ENCODE measurements around the gene KRT40. TPM values are rescaled to one million over a fixed set of nuclear protein-coding genes. Genes with fewer than 3 reads are reported as not detected.

KRT40 gene
- total and polyA plus RNA-seq, 12 donors = not detected

DNA sequence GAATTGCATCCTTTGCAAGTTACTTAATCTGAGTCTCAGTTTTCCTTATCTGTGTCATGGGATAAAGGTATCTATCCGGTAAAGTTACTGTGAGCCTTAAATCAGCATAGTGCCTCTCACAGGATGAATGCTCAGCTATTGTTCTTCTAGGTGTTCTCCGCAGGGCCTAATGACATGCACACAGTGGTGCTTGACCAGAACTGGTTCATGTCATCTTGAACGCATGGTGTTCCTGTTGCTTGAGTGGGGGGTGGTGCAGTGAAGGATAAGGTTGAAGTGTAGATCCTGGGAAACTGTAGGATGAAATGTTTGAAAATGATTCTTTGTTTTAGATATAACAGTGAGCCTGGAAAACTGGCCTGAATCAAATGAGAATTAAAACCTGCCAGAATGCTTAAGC is 4.0 kb downstream of the KRT40 start:
- no peaks in the 10 kb centered on the region for H3K4me1 ChIP-seq (replicated peaks in 1 of 2)
- intact Hi-C loops (cut with DNase I) = no loop called here
- 85 to 93% (median 90%) methylated on average over 3 of the region's 3 CpGs for WGBS, 4 donors
- TF ChIP-seq, protein P1, sequence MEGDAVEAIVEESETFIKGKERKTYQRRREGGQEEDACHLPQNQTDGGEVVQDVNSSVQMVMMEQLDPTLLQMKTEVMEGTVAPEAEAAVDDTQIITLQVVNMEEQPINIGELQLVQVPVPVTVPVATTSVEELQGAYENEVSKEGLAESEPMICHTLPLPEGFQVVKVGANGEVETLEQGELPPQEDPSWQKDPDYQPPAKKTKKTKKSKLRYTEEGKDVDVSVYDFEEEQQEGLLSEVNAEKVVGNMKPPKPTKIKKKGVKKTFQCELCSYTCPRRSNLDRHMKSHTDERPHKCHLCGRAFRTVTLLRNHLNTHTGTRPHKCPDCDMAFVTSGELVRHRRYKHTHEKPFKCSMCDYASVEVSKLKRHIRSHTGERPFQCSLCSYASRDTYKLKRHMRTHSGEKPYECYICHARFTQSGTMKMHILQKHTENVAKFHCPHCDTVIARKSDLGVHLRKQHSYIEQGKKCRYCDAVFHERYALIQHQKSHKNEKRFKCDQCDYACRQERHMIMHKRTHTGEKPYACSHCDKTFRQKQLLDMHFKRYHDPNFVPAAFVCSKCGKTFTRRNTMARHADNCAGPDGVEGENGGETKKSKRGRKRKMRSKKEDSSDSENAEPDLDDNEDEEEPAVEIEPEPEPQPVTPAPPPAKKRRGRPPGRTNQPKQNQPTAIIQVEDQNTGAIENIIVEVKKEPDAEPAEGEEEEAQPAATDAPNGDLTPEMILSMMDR (IDR thresholded peaks at IDR 0.05) = no peak
- TF ChIP-seq POLR2A (IDR thresholded peaks at IDR 0.05) = no peak
- no peak overlapping the region for H3K4me3 ChIP-seq
- H3K27ac ChIP-seq = no peak overlapping the region
- H3K36me3 ChIP-seq (replicated peaks in 1 of 2) = no peaks in the 10 kb centered on the region
- no peaks in the 10 kb centered on the region for H3K9me3 ChIP-seq (replicated peaks in 1 of 3)
- no peak for DNase-seq
- H3K27me3 ChIP-seq = peaks cover 5% of the 10 kb centered on the region

DNA sequence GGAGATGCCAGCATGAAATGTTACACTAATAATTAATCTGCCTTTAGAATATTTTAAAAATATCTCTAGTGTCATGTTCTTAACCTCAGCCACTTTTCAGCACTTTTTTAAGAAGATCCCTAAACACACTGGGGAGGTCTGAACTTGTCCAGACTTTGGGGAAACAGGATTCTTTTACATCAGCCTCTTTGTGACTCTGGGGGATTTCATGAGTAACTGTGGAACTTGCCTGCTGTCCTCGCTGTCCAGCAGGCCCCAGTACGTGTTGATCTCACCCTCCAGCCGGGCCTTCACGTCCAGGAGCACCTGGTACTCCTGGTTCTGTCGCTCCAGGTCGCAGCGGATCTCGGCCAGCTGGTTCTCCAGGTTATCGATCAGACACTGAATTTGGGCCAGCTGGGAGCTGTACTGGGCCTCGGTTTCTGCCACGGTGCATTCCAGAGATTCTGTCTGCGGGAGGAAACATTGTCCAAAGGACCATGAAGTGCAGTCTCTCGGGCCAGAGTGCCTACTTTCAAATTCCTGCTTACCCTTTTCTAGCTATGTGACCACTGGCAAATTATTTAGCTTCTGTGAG is 5.5 kb downstream of the KRT40 start:
- no peak for DNase-seq
- 81 to 87% (median 83%) methylated on average over 9 to 13 of the region's 13 CpGs for WGBS, 4 donors
- Histone ChIP-seq H3K9me3 (replicated peaks in 1 of 3) (no peaks in the 10 kb centered on the region), H3K27me3 (peaks cover 5% of the 10 kb centered on the region), H3K36me3 (replicated peaks in 1 of 2) (no peaks in the 10 kb centered on the region), H3K4me1 (replicated peaks in 1 of 2) (no peaks in the 10 kb centered on the region), H3K4me3 (no peak overlapping the region), H3K27ac (no peak overlapping the region)
- intact Hi-C loops (cut with DNase I) = no loop called here
- TF ChIP-seq, protein P1 (IDR thresholded peaks at IDR 0.05) = no peak
- no peak for TF ChIP-seq POLR2A (IDR thresholded peaks at IDR 0.05)

DNA sequence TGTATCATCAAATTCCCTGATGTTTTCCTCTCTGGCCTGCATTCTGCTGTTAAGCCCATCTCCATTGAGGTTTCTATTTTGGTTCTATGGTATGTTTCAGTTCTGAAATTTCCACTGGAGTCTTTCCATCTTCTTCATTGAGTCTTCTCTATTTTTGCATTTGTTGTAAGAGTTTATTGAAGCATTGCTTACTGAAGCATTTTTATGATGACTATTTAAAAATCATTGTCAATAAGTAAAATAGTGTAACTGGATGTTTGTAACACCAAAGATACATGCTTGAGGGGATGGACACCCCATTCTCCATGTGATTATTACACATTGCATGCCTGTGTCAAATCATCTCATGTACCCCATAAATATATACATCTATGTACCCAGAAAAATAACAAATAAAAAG is 8.6 kb downstream of the KRT40 start:
- Histone ChIP-seq H3K27ac (no peak overlapping the region), H3K27me3 (peaks cover 5% of the 10 kb centered on the region), H3K4me3 (no peak overlapping the region), H3K36me3 (replicated peaks in 1 of 2) (no peaks in the 10 kb centered on the region), H3K4me1 (replicated peaks in 1 of 2) (no peaks in the 10 kb centered on the region), H3K9me3 (replicated peaks in 1 of 3) (no peaks in the 10 kb centered on the region)
- no peak for TF ChIP-seq POLR2A (IDR thresholded peaks at IDR 0.05)
- TF ChIP-seq, protein P1 (IDR thresholded peaks at IDR 0.05) = no peak
- intact Hi-C loops (cut with DNase I) = no loop called here
- no peak for DNase-seq

DNA sequence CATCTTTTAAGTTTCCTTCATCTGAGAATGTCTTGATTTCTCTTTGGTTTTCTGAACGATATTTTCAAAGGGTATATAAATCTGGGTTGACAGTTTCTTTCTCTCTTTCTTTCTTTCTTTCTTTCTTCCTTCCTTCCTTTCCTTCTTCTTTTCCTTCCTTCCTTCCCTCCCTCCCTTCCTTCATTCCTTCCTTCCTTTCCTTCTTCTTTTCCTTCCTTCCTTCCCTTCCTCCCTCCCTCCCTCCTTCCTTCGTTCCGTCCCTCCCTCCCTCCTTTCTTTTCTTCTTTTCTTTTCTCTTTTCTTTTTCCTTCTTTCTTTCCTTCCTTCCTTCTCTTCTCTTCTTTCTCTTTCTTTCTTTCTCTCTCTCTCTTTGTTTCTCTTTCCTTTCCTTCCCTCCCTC is 9.8 kb downstream of the KRT40 start:
- TF ChIP-seq, protein P1 (IDR thresholded peaks at IDR 0.05) = no peak
- TF ChIP-seq POLR2A (IDR thresholded peaks at IDR 0.05) = no peak
- intact Hi-C loops (cut with DNase I) = no loop called here
- no peaks in the 10 kb centered on the region for H3K9me3 ChIP-seq (replicated peaks in 1 of 3)
- H3K4me1 ChIP-seq (replicated peaks in 1 of 2) = no peaks in the 10 kb centered on the region
- H3K27me3 ChIP-seq = peaks cover 7% of the 10 kb centered on the region
- H3K27ac ChIP-seq = no peak overlapping the region
- H3K4me3 ChIP-seq = no peak overlapping the region
- no peaks in the 10 kb centered on the region for H3K36me3 ChIP-seq (replicated peaks in 1 of 2)
- no peak for DNase-seq
- 77 to 92% (median 87%) methylated on average over 3 of the region's 3 CpGs for WGBS, 4 donors

Measured in adrenal gland (tissue), 12 donors.